Body of pancreas (tissue), 4 donors: ENCODE results near the gene GALNTL6.

Source experiments
- POLR2A ChIP-seq, 3 donors: fragments of 450-650 bp; IDR thresholded peaks; one replicate each; pipeline ENCODE4 v1.6.1; 2016; ENCODE audit warnings: antibody characterized with exemption in 3 of 3, mild to moderate bottlenecking in 2 of 3
- TF ChIP-seq, protein P1 (sequence below), 7 experiments: fragments of 450-650 bp in 4 of 7; fragments of 200-600 bp in 3 of 7; sonication (generic) in 3 of 7; IDR thresholded peaks; one replicate each; pipeline ENCODE4 v1.5.1; 2016 to 2019; ENCODE audit warnings: antibody characterized with exemption in 7 of 7

DNA sequence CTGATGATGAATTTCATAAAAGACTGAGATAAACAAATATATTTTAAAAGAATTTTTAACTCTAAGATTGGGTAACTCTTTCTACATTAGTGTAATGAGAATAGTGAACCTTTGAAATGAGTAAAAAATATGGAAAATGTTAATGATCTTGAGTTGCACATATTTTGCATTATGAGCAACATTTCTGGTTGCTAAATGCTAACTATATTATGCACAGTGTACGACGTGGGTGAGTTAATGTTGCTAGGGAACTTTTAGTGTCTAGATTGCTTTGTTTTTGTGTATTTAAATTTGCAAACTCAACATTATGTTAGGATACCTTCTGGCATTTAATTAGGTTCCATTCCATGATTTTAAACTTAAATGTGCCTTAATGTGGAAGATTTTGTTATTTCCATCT lies 742.5 kb downstream of the GALNTL6 start:
- TF ChIP-seq, protein P1, sequence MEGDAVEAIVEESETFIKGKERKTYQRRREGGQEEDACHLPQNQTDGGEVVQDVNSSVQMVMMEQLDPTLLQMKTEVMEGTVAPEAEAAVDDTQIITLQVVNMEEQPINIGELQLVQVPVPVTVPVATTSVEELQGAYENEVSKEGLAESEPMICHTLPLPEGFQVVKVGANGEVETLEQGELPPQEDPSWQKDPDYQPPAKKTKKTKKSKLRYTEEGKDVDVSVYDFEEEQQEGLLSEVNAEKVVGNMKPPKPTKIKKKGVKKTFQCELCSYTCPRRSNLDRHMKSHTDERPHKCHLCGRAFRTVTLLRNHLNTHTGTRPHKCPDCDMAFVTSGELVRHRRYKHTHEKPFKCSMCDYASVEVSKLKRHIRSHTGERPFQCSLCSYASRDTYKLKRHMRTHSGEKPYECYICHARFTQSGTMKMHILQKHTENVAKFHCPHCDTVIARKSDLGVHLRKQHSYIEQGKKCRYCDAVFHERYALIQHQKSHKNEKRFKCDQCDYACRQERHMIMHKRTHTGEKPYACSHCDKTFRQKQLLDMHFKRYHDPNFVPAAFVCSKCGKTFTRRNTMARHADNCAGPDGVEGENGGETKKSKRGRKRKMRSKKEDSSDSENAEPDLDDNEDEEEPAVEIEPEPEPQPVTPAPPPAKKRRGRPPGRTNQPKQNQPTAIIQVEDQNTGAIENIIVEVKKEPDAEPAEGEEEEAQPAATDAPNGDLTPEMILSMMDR (IDR thresholded peaks at IDR 0.05), result no peak
- no peak for TF ChIP-seq POLR2A (IDR thresholded peaks at IDR 0.05)
